ENCODE results near the gene TTBK2.

- TF ChIP-seq CTCF (IDR thresholded peaks at IDR 0.05) = no peak
- TF ChIP-seq EZH2 (IDR thresholded peaks at IDR 0.05) = no peak
Observed at GRCh38 chr15:42733027-42733426, 187.6 kb downstream of the TTBK2 start.

All from neural progenitor cell (in vitro differentiated cells).